ENCODE results near the gene ZRANB1.

ZRANB1 gene

DNA sequence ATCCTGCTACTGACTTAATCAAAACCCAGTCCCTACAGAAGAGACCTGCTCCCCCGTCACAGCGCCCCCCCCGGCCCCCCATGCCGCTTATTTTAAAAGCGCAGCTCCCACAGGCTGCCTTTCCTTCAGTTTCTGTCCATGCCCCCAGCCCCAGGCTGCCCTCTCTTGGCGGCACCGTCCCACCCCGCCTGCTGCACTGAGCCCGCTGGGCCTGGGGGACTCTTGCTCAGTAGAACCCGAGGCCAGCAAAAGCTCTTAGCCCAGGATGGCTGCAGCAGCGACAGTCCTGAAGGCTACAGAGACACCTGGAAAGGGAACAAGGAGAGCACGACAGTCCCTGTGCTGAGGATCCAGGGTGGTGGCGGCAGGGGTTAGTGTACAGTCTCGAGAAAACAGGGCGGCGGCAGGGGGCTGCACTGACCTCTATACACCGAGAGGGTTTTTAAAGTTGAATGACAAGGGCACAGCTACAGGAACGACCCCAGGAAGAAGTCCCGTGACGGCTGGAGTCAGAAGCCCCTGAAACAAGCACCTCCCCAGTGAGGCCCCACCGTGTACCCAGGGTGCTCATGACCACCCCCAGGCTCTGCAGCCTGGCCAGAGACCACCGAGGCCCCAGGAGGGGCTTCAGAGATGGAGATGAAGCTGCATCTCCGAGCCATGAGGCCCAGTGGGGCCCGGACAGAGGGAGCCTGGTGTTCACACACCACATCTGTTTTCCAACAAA is 54.4 kb downstream of the ZRANB1 start:
- DNase-seq: no peak

DNA sequence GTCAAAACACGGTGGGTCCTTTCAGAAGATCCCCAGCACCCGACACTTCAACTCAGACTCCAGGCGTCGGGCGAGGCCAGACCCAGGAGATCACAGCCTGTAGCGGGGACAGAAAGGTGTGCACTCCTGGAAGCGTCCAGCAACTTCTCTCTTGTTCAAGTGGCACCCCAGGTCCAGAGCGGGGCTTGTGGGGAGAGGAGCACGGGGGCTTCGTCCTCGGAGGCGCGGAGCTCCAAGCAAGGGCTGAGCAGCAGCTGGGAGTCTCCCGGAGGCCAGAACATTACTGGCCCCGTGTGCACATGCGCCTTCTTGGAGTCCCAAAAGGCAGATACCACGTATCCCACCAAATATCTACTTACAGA is 54.9 kb downstream of the ZRANB1 start:
- no peak for DNase-seq

DNA sequence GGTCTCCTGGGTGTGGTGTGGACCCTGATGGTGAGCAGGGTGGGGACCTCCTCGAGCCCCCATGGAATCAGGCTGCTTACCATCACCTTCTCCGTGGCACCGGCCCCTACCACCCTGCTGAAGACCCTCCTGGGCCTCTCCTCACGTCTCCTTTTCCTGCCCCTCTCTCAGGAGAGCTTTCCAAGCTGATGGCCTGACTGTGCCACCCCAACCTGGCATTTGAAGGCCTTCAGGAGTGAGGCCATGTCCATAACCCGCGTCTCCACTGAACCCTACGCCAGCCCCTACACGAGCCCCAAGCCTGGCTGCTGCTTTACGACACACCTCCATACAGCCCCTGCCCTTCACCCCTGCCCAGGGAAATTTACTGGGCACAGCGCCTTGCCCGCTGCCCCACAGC is 55.4 kb downstream of the ZRANB1 start:
- no peak for DNase-seq

DNA sequence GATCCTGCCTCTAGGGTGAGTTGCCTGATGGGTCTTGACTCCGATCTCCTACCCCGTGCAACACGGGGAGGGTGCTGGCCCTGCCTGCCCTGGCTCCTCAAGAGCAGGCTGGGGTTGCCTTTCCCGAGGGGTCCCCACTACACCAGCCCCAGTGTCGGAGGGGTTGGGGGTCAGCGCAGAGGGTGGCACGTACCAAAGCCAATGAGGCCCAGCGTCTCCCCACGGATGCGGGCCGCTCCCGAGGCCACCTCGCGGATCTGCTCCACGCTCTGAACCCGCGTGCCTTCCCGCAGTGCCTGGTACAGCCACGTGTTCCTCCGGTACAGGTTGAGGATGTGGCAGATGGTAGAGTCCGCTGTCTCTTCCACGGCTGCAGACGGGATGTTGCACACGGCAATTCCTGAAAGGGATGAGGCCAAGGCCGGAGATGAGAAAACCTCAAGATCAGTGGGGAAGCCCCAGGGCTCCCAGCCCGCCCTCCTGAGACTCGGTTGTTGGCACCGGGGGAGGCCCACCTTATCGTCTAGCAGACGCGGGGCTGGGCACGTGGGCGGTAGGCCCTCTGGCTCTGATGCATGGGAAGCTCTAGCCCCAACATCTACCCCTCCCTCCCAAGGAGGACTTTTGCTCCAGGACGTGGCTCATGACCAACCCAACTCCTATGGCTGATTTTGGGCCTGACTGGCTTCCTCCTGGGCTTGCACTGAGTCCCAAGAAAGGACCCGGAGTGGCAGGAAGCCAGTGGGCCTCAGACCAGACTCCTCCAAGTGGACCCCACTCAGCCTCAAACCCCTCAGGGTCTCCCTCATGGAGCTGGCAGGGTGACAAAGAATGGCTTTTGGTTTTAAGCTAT is 56.1 kb downstream of the ZRANB1 start:
- DNase-seq: no peak

DNA sequence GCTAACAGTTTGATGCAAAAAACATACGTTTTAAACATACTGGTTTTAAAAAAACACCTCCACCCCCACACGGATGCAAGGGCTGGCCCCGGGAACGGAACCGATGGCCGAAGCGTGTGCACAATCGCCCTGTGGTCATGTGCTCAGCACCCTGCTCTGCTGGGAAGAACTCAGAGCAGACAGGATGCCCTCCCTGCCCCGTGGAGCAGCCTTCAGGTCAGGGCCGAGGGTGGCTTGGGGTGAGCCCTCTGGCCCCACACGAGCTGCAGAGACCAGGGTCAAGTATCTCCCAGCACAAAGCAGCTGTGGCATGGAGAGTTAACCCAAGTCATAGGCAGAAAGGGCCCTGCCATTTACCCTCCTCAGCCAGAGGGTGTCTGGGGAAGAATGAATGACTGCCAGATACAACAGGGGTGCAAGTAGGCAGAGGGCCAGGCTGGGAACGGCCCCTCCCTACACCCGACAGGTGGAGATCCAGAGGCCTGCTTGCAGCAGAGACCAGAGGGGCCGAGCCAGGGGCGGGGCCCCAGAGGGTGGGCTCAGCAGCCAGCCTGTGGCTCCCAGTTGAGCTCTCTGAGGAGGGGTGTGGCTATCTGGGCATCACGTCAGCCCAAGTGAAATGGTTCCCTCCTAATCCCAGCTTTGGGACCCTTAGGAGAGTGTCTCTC is 56.8 kb downstream of the ZRANB1 start:
- no peak for DNase-seq

DNA sequence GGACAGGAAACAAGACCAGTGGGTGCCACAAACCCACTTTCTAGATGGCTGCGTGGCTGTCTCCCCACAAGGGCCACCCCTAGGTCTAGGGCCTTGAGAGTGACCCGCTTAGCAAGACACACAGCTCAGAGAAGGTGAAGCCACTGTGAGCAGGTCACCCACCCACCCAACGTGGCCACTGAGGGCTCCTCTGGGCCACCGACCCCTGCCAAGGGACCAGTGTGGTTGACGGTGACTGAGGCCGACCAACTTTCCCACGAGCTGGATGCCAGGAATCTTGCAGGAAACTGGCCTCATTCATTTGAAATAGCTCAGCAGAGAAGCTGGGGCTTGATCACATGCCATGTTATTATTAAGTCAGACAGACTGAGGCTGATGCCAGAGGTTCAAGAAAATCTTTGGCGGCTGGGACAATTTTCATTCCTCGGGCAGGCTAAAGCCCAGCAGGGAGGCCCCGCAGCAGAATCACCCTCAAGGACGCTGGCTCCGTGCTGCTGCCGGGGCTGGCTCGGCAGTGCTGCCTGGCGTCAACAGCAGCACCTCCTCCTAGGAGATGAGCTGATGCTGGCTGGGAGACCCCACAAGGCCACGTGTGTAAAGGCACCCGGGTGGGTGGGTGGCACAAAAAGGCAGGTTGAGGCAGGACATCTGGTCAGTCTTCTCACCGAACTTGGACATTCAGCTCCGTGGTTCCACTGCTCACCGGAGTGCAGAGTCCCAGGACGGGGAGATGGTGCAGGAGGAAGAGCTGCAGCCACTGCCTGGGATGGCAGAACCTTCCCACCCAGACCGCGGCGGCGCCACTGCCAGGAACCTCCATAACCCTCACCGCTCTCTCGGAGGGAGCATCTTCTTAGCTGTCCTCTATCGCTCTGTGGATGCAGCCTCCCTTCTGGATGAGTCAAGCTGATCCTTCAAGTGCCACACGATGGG is 57.8 kb downstream of the ZRANB1 start:
- no peak for DNase-seq

DNA sequence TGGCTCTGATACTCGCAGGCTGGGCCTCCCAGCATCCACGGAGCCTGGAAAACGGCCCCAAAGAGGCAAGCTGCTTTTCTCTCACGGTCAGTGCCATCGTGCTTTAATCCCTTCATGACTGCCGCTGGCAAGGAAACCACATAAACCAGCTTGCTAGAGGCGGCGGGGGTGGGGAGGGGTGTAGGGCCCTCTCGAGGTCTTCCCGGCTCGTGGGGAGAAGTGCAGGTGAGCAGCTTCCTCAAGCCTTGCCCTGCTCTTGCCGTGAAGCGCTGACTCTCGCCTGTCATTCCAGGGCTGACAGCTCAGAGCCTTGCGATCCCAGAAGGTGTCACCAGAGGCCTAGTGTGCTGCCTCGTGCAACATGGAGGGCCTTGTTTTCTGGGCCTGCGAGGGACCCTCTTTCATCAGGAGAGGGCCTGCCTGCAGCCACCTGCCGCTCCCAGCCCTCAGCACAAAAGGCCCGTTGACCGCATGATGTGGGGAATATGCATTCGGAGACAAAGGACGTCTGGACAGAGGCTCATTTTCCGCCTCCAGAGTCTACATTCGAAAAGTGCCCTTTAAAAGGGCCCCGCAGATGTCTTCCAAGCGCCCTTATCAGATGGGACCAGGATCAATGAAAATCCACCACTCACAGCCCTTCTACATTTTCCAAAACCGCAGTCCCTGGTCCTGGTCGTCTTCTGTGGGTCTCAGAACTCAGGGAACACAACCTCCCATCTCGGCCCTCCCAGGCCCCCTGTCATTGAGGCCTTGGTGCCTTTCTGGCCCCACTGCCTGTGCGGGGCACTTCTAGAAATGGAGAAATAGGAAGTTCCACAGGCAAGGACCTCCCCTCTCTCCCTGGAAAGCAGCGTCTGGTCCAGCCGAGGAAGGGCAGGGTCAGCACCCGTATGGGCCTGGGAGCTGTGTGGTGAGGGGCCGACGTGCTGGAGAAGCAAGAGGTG is 58.7 kb downstream of the ZRANB1 start:
- no peak for DNase-seq

DNA sequence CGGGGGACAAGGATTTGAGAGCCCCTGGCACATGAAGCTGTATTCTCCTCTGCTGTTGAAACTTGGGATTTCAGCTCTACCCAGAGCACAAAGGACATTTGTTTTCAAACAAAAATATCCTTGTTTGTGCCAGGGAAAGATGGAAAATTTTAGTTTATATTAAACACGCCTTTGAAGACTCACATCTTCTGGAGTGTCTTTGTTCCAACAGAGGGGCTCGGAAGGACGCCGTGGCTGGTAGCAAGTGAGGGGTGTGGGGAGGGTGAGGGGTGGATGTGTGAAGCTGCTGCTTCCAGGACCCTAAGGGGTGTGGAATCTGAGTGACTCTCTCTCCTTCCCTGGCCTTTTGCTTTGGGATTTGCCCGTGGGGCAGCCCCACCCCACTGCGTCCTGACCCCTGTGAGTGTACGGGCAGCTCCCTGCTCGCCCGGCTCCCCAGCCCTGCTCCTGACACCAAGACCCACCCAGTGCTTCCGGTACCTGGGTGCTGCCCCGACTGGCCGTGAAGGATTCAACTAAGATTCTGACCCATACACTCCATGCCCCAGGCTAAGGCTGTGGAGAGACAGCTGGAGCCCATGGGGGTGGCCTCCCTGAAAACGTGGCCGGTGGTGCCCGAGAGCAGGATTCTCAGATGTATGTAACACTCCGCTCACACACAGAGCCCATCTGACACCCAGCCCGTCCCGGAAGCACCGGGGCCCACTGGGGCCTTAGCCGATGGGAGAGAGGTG is 59.6 kb downstream of the ZRANB1 start:
- no peak for DNase-seq

DNA sequence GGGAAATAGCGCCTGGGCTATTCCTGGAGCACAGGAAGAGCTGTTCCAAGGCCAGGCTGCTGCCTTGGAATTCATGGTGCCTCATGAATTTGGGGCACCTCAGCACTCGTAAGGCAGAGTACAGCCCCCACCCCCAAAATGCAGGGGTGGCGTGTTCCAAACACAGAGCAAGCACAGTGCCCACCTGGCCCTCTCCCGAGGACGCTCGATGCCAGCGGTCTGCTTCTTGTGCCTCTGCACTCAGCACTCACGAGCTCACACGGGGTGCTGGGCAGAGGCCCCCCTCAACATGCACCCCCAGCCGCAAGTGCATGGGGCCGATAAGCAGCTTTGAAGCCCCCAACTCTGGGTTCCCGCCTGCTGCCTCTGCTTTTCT is 60.1 kb downstream of the ZRANB1 start:
- DNase-seq: no peak

DNA sequence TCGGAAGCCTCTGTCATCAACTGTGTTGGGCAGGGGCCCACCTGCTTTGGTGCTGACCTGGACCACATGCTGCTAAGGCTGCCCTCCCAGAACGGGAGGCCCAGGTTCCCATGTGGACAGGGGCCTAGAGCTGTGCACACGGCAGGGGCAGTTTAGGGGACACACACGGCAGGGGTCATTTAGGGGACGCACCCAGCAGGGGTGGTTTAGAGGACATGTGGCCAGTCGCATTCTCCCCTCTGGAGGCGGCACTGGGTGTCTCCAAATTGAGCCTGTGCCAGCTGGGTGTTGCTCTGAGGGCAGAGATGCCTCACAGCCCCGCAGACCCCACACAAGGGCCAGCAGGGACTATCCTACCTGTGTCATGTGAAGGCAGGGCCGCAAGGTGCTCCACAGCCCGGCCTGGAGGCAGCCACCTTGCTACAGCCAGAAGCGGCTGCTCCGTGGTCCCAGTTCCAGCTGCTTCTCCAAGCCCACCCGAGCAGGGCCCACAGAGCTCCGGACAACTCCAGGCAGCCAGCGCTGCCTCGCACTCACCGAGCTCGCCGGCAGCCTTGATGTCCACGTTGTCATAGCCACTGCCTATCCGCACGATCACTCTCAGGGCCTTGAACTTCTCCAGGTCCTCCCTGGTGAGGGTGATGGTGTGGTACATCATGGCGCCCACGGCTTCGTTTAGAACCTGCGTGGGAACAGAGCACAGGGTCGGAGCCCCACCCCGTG is 60.7 kb downstream of the ZRANB1 start:
- DNase-seq: no peak

DNA sequence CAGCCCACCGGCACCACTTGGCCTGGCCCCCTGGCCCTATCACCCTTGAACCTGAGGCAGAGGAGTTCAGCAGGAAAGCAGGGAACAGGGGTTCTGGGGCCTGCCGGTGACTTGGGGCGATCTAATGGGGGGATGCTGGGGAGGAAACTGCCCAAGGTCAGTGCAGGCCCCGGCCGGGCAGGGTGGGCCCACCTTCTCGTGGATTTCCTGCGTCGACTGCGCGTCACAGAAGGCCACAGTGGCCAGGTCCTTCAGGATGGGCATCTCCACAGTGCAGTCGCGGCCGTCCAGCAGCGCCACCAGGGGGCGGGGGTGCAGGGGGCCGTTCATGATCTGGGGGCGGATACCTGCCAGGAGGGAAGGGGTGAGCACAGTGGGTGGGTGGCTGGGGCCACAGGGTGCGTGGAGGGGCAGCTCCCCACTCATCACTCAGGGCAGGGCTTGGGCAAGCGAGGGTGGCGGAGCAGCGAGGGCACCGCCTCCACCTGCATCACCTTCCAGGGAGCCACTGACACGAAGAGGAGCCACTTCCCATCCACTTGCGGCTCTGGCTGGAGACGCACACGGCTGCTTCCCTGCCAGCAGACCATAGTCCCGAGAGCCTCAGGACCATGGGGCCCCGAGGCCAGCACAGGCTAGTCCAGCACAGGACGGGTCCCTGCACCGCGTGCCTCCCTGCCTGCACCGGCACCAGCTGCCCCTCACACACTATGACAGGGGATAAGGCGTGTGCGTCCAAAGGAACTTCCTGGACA is 61.4 kb downstream of the ZRANB1 start:
- no peak for DNase-seq

DNA sequence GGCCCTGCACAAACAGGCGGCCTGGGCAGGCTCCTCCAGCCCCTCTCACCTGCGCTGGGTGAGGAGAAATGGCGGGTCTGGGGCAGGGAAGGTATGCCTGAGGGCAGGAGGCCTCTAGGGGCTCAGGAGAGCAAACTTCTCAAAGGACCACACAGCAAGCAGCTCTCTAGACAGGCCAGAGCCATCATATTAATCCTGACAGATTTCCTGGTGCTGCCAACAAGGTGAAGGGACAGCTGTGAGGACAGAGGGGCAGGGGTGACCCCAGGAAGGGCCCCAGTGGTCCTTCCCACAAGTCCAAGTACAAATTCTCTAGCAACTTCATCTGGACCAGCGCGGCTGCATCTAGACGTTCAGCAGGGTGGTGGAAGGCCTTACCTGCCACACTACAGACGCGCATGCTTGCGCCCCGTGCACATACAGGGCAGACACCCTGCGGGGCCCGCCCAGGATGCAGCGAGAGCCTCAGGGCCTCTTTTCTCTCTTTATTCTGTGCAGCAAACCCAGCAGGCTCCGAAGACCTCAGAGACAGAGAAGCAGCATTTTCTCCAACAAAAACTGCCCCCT is 62.1 kb downstream of the ZRANB1 start:
- DNase-seq: no peak

DNA sequence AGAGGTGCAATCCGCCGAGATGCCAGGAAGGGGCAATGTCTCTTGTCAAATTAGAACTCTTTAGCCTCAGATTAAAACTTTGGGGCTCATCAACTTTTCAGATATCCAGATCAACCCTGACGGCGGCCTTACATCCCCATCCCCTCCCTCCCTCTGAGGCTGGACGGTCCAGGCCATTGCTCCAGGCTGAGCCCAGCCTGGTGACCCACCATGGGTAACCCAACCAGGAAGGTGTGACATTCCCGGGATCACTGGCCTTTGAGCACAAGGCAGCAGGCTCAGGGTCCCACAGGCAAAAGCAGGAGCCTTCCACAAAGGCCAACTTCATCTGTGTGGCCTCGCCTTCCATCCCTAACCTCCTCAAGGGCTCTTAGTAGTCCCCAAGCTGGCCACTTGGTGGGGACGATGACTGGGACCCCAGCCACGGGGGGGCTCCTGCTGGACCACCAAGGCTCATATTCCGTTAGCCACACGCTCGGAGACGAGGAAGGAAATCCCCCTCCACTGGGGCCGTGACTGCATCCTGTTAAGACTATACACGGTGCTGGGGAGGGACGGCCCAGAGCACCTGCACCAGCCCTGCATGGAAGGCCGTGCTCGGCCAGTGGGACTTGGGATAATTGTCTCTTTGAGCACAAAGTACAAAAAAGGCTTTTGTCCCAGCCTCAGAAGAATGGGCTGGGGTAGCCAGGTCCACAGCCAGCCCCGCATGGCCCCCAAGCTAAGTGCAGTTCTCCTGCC is 62.8 kb downstream of the ZRANB1 start:
- no peak for DNase-seq

DNA sequence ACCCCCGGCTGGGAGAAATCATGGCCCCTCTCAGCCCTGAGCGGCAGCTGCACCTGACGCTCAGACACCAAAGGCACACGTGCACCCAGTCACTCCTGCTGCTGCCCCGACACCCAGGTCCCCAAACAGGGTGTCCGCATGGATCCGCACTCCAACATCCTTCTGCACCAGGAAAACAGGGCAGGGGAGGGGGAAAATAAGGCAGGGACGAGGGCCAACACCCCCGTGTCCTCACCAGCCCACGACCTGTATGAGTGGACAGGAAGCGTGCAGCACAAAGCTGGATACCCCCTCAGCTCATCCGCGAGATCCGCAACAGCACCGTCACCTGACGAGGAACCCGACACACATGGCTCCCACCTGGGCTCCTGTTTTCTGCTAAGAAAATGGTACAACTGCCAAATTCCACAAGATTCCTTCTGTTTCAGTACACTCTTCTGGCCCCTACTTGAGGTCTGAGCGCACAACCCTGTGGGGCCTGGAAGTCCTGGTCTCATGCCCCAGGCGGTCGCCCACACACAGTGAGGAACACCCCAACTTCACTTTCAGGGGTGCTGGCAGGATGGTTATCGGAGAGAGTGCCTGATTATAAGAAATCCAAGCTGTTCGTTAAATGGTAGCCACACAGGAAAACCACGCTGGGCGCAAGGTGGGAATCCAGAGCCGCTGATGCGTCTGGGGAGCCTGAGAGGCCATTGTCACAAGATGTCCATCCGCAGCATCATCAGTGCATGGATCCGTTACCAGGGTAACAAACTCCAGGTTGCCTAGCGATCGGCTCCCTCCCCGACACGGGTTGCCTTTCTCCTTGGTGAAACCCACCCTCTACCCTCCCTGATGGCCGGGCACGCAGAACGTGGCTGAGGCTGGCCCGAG is 63.6 kb downstream of the ZRANB1 start:
- DNase-seq: no peak

DNA sequence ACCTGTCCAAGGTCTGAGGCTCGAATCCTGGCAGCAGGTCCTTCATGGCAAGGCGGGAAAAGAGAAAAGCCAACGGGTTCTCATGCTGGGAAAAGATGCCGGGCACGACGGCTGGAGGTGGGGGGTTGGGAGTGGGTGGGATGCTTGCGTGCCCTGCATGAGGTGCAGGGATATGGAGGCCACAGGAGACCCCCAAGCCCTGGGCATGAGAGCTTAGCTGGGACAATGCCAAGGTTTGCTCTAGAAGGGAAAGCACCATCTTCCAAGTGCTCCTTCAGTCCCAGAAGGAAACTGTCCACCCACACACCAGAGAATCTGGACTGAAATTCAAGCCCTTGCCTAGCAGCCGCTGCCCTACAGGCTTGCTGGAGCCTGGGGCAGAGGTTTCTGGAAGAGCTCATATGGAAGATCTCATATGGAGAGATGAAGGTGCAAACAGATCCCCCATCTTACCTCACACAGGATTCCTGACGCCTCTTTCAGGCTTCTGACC is 64.3 kb downstream of the ZRANB1 start:
- no peak for DNase-seq

DNA sequence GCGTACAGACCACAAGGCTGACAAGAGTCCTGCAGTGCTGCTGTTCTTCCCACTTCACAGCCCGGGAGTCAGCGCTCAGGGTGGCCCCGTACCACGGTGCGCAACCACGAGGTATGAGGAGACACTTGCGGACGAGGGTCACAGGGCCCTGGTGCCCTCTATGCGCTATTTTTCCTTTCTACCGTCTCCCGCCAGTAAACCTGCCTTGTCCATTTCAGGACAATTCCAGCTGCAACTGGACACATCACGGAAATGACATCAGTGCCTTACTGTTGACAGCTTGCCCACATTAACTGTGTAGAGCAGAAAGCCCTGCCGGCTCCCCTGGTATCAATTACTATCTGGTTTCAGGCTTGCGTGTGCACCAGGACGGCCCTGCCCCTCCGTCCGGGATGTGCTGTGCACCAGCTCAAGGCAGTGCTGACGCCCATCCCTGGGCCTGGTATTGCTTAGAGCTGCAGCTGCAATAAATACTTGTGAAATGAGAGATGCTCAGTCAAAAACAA is 65.1 kb downstream of the ZRANB1 start:
- no peak for DNase-seq

DNA sequence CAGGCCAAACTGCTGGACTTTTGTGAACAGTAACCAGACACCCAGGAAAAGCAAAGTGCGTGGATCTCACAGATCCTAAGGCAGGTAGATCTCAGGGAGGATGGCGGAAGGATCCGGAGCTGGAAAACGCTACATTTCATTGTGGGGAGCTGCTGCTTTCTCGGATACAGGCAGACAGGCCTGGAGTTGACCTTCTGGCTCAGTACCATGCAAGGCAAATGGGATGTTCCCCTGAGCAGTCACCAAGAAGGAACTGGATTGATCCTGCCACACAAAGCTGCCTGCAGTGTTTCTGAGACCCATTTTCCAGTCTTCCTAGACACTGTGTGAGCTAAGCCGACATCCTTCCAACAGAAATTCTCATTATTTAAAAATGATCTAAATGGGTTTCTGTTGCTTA is 65.5 kb downstream of the ZRANB1 start:
- DNase-seq: no peak
